ENCODE data around the gene SOBP. TPM values are rescaled to one million over a fixed set of nuclear protein-coding genes. Genes with fewer than 3 reads are reported as not detected.
"Not testable (repeated sequence)": the region's sequence is repeated elsewhere in the genome, so short reads cannot be mapped to it uniquely, and the experiment has no call there.

The SOBP gene
- polyA plus RNA-seq, 1 donor: 4.6 TPM

GRCh38 chr6:107520706-107521105, 30.8 kb downstream of the SOBP start:
- WGBS (ENCODE audit: insufficient coverage, low lambda C conversion rate): no CpG with 5 or more reads among the region's 2 CpGs
- not testable (repeated sequence) for DNase-seq; H3K4me3 ChIP-seq (ENCODE audit: low read length); H3K9me3 ChIP-seq (ENCODE audit: control insufficient read depth, low read depth, low read length); H3K36me3 ChIP-seq (ENCODE audit: control insufficient read depth, insufficient read depth, low read length); H3K27ac ChIP-seq (ENCODE audit: low read length); H3K4me1 ChIP-seq (ENCODE audit: control insufficient read depth, insufficient read depth, low read length); H3K27me3 ChIP-seq (ENCODE audit: control insufficient read depth, insufficient read depth, low read length)

GRCh38 chr6:107523054-107523791, 33.3 kb downstream of the SOBP start:
- H3K27me3 ChIP-seq (ENCODE audit: control insufficient read depth, insufficient read depth, low read length): no peaks in the 10 kb centered on the region
- H3K4me1 ChIP-seq (ENCODE audit: control insufficient read depth, insufficient read depth, low read length): no peaks in the 10 kb centered on the region
- no peak for DNase-seq
- WGBS (ENCODE audit: insufficient coverage, low lambda C conversion rate): no CpG with 5 or more reads among the region's 5 CpGs
- no peaks in the 10 kb centered on the region for H3K36me3 ChIP-seq (ENCODE audit: control insufficient read depth, insufficient read depth, low read length)
- H3K4me3 ChIP-seq (ENCODE audit: low read length): no peak overlapping the region
- H3K27ac ChIP-seq (ENCODE audit: low read length): no peak overlapping the region
- H3K9me3 ChIP-seq (ENCODE audit: control insufficient read depth, low read depth, low read length): no peaks in the 10 kb centered on the region

- no peak overlapping the region for H3K4me3 ChIP-seq (ENCODE audit: low read length)
- no peak for DNase-seq
- no CpG with 5 or more reads among the region's 2 CpGs for WGBS (ENCODE audit: insufficient coverage, low lambda C conversion rate)
- H3K36me3 ChIP-seq (ENCODE audit: control insufficient read depth, insufficient read depth, low read length): no peaks in the 10 kb centered on the region
- H3K9me3 ChIP-seq (ENCODE audit: control insufficient read depth, low read depth, low read length): no peaks in the 10 kb centered on the region
- H3K27me3 ChIP-seq (ENCODE audit: control insufficient read depth, insufficient read depth, low read length): no peaks in the 10 kb centered on the region
- H3K4me1 ChIP-seq (ENCODE audit: control insufficient read depth, insufficient read depth, low read length): no peaks in the 10 kb centered on the region
- H3K27ac ChIP-seq (ENCODE audit: low read length): no peak overlapping the region
These were observed 33.9 kb downstream of the SOBP start for GRCh38 chr6:107523794-107524193.

GRCh38 chr6:107524626-107525025, 34.7 kb downstream of the SOBP start:
- DNase-seq: no peak

GRCh38 chr6:107531868-107532267, 42.0 kb downstream of the SOBP start:
- H3K9me3 ChIP-seq (ENCODE audit: control insufficient read depth, low read depth, low read length): no peaks in the 10 kb centered on the region
- no peak for DNase-seq
- 100% methylated on average over 1 of the region's 2 CpGs for WGBS (ENCODE audit: insufficient coverage, low lambda C conversion rate)
- H3K4me1 ChIP-seq (ENCODE audit: control insufficient read depth, insufficient read depth, low read length): no peaks in the 10 kb centered on the region
- no peaks in the 10 kb centered on the region for H3K27me3 ChIP-seq (ENCODE audit: control insufficient read depth, insufficient read depth, low read length)
- no peak overlapping the region for H3K27ac ChIP-seq (ENCODE audit: low read length)
- no peak overlapping the region for H3K4me3 ChIP-seq (ENCODE audit: low read length)
- no peaks in the 10 kb centered on the region for H3K36me3 ChIP-seq (ENCODE audit: control insufficient read depth, insufficient read depth, low read length)

More at GRCh38 chr6:107524626-107525025, 34.7 kb downstream of the SOBP start:
- Histone ChIP-seq H3K4me1 (ENCODE audit: control insufficient read depth, insufficient read depth, low read length) (no peaks in the 10 kb centered on the region), H3K9me3 (ENCODE audit: control insufficient read depth, low read depth, low read length) (no peaks in the 10 kb centered on the region), H3K27me3 (ENCODE audit: control insufficient read depth, insufficient read depth, low read length) (no peaks in the 10 kb centered on the region), H3K36me3 (ENCODE audit: control insufficient read depth, insufficient read depth, low read length) (no peaks in the 10 kb centered on the region), H3K4me3 (ENCODE audit: low read length) (no peak overlapping the region), H3K27ac (ENCODE audit: low read length) (no peak overlapping the region)
- 90% methylated on average over 2 of the region's 3 CpGs for WGBS (ENCODE audit: insufficient coverage, low lambda C conversion rate)

GRCh38 chr6:107532706-107533105, 42.8 kb downstream of the SOBP start:
- no peaks in the 10 kb centered on the region for H3K36me3 ChIP-seq (ENCODE audit: control insufficient read depth, insufficient read depth, low read length)
- no peak overlapping the region for H3K4me3 ChIP-seq (ENCODE audit: low read length)
- H3K9me3 ChIP-seq (ENCODE audit: control insufficient read depth, low read depth, low read length): no peaks in the 10 kb centered on the region
- H3K27me3 ChIP-seq (ENCODE audit: control insufficient read depth, insufficient read depth, low read length): no peaks in the 10 kb centered on the region
- DNase-seq: no peak
- H3K4me1 ChIP-seq (ENCODE audit: control insufficient read depth, insufficient read depth, low read length): no peaks in the 10 kb centered on the region
- WGBS (ENCODE audit: insufficient coverage, low lambda C conversion rate): no CpG with 5 or more reads among the region's 6 CpGs
- H3K27ac ChIP-seq (ENCODE audit: low read length): no peak overlapping the region

GRCh38 chr6:107533415-107534059, 43.6 kb downstream of the SOBP start:
- 100% methylated on average over 5 of the region's 11 CpGs for WGBS (ENCODE audit: insufficient coverage, low lambda C conversion rate)

GRCh38 chr6:107534571-107535141, 44.7 kb downstream of the SOBP start:
- WGBS (ENCODE audit: insufficient coverage, low lambda C conversion rate): 100% methylated on average over 1 of the region's 5 CpGs
- Histone ChIP-seq H3K4me3 (ENCODE audit: low read length) (no peak overlapping the region), H3K27me3 (ENCODE audit: control insufficient read depth, insufficient read depth, low read length) (no peaks in the 10 kb centered on the region), H3K4me1 (ENCODE audit: control insufficient read depth, insufficient read depth, low read length) (peaks cover 9% of the 10 kb centered on the region), H3K36me3 (ENCODE audit: control insufficient read depth, insufficient read depth, low read length) (no peaks in the 10 kb centered on the region), H3K27ac (ENCODE audit: low read length) (no peak overlapping the region), H3K9me3 (ENCODE audit: control insufficient read depth, low read depth, low read length) (no peaks in the 10 kb centered on the region)
- no peak for DNase-seq

More at GRCh38 chr6:107533415-107534059, 43.6 kb downstream of the SOBP start:
- DNase-seq: no peak
- H3K9me3 ChIP-seq (ENCODE audit: control insufficient read depth, low read depth, low read length): no peaks in the 10 kb centered on the region
- H3K27ac ChIP-seq (ENCODE audit: low read length): no peak overlapping the region
- H3K36me3 ChIP-seq (ENCODE audit: control insufficient read depth, insufficient read depth, low read length): no peaks in the 10 kb centered on the region
- H3K4me1 ChIP-seq (ENCODE audit: control insufficient read depth, insufficient read depth, low read length): no peaks in the 10 kb centered on the region
- H3K4me3 ChIP-seq (ENCODE audit: low read length): no peak overlapping the region
- no peaks in the 10 kb centered on the region for H3K27me3 ChIP-seq (ENCODE audit: control insufficient read depth, insufficient read depth, low read length)

- Histone ChIP-seq H3K4me3 (ENCODE audit: low read length) (no peak overlapping the region), H3K9me3 (ENCODE audit: control insufficient read depth, low read depth, low read length) (no peaks in the 10 kb centered on the region), H3K27me3 (ENCODE audit: control insufficient read depth, insufficient read depth, low read length) (no peaks in the 10 kb centered on the region), H3K27ac (ENCODE audit: low read length) (no peak overlapping the region), H3K4me1 (ENCODE audit: control insufficient read depth, insufficient read depth, low read length) (peaks cover 18% of the 10 kb centered on the region), H3K36me3 (ENCODE audit: control insufficient read depth, insufficient read depth, low read length) (no peaks in the 10 kb centered on the region)
- WGBS (ENCODE audit: insufficient coverage, low lambda C conversion rate): no CpG with 5 or more reads among the region's 1 CpG
- no peak for DNase-seq
These were observed 45.7 kb downstream of the SOBP start for GRCh38 chr6:107535626-107536025.

GRCh38 chr6:107536180-107536961, 46.5 kb downstream of the SOBP start:
- H3K4me3 ChIP-seq (ENCODE audit: low read length): no peak overlapping the region
- H3K27ac ChIP-seq (ENCODE audit: low read length): no peak overlapping the region
- WGBS (ENCODE audit: insufficient coverage, low lambda C conversion rate): 60% methylated on average over 2 of the region's 6 CpGs
- H3K36me3 ChIP-seq (ENCODE audit: control insufficient read depth, insufficient read depth, low read length): no peaks in the 10 kb centered on the region
- no peak for DNase-seq
- peaks cover 18% of the 10 kb centered on the region for H3K4me1 ChIP-seq (ENCODE audit: control insufficient read depth, insufficient read depth, low read length)
- H3K27me3 ChIP-seq (ENCODE audit: control insufficient read depth, insufficient read depth, low read length): no peaks in the 10 kb centered on the region
- H3K9me3 ChIP-seq (ENCODE audit: control insufficient read depth, low read depth, low read length): no peaks in the 10 kb centered on the region

Measured in large intestine (tissue), 3 donors.